GM10266 (cell line): ENCODE results near the gene MTMR11.

ENCODE experiments used
- DNase-seq: peaks from one replicate; pipeline ENCODE4 v3.0.0; 2012; ENCODE audit errors: extremely low spot score
- TF ChIP-seq, protein P1 (sequence below): IDR thresholded peaks from 2 replicates; pipeline ENCODE4 v1.5.1; 2012; ENCODE audit warnings: mild to moderate bottlenecking, low read depth; ENCODE audit not compliant: control insufficient read depth, insufficient read depth; ENCODE audit errors: missing control alignments

The MTMR11 gene

DNA sequence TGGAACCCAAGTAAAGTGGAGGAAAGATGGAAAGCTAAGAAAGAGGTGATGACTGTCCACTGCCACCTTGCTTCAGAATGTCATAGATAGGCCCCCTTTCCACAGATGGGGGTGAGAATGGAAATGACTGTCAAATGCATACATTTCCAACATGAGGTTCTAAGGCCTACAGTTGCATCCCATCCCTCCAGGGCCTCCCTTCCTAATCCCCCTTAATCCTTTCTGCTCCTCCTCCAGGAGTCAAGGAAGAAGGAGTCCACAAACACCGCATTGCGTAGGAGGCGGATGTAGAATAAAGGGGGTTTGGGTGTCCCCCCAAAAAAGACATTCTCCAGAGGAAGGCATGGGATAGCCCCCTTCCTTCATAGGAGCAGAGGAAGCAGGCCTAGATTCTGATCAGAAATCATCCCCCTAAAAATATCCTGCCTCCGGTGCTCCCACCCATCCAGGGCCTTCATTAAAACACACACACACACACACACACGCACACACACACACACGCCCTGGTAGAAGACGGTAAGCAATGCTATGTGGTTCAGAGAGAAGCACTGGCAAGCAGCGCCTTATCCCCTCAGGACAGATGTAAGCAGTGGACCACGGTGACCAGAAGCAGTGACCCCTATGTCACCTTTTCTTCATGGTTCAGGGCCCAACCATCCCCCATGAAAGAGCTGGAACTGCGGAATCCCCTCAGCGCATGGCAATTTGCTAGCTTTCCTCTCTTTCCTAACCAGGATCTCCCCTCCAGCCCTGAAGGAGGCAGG lies 21.1 kb downstream of the MTMR11 start:
- TF ChIP-seq, protein P1, sequence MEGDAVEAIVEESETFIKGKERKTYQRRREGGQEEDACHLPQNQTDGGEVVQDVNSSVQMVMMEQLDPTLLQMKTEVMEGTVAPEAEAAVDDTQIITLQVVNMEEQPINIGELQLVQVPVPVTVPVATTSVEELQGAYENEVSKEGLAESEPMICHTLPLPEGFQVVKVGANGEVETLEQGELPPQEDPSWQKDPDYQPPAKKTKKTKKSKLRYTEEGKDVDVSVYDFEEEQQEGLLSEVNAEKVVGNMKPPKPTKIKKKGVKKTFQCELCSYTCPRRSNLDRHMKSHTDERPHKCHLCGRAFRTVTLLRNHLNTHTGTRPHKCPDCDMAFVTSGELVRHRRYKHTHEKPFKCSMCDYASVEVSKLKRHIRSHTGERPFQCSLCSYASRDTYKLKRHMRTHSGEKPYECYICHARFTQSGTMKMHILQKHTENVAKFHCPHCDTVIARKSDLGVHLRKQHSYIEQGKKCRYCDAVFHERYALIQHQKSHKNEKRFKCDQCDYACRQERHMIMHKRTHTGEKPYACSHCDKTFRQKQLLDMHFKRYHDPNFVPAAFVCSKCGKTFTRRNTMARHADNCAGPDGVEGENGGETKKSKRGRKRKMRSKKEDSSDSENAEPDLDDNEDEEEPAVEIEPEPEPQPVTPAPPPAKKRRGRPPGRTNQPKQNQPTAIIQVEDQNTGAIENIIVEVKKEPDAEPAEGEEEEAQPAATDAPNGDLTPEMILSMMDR, result no peak
- no peak for DNase-seq

DNA sequence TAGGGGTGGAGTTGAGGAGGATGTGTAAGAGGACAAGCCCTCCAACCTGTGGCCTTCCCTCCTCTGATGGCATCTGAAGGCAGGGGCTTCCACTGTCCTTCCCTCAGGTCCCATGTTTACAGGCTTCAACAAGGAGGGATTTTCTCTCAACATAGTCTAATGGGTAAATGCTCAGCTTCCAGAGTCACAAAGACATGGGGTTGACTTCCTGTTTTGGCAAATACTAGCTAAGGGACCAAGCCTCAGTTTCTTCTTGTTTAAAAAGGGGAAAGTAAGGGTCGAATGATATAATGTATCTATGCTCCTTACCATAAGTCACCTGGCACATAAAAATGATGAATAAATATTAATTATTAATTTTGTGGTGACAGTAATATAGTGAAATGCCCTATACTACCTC lies 22.1 kb downstream of the MTMR11 start:
- TF ChIP-seq, protein P1, result no peak
- DNase-seq, result no peak

DNA sequence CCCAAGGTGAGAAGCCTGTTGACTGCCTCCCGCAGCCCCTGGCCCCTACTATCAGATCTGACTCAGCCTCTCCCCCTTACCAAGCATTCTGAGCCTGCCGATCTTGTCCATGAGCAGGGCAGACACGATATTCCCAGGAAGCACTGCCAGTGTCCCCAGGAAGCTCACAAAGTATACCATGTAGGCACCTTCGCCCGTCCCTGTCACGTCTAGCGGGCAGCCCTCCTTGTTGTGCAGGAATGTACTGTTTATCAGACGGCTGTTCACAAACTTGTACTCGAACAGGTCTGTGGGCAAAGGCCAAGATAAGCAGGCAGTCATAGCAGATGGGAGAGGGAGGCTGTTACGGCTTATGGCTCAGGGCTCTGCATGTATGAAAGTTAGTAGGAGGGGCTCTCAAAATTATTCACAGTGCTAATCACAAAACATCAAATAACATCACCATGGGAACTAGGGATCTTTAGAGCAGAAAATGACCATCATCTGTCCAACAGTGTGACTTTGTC lies 30.1 kb downstream of the MTMR11 start:
- no peak for DNase-seq
- TF ChIP-seq, protein P1, result no peak

DNA sequence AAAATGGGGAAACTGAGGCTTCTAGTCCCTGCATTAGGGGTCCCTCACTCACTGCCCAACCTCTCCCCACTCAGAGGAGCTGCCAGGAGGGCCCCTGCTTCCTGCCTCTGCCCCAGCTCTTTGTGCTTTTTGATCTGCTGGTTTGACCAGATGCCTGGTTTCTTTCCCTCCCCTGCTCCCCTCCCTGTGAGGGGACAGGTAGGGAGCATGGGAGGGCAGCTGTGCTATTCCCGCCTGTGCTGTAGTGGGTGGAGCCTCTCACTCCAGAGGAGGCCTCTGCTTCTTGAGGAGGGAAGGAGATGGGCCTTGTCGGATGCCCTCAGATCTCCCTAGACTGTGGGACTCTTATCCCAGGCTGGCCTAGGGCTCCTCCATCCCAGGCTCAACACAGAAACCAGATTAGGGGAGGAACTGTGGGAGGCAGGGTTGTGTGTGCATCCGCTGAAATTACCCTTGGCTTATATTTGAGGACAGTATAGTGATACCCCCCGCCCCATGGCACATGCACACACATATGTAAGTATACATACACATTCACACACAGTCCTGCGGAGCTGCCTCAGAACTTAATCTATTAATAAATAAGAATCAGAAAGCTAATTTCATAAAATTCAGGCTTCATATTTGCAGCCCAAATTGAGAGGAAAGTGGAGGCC lies 32.7 kb downstream of the MTMR11 start:
- TF ChIP-seq, protein P1, result no peak
- DNase-seq, result no peak

DNA sequence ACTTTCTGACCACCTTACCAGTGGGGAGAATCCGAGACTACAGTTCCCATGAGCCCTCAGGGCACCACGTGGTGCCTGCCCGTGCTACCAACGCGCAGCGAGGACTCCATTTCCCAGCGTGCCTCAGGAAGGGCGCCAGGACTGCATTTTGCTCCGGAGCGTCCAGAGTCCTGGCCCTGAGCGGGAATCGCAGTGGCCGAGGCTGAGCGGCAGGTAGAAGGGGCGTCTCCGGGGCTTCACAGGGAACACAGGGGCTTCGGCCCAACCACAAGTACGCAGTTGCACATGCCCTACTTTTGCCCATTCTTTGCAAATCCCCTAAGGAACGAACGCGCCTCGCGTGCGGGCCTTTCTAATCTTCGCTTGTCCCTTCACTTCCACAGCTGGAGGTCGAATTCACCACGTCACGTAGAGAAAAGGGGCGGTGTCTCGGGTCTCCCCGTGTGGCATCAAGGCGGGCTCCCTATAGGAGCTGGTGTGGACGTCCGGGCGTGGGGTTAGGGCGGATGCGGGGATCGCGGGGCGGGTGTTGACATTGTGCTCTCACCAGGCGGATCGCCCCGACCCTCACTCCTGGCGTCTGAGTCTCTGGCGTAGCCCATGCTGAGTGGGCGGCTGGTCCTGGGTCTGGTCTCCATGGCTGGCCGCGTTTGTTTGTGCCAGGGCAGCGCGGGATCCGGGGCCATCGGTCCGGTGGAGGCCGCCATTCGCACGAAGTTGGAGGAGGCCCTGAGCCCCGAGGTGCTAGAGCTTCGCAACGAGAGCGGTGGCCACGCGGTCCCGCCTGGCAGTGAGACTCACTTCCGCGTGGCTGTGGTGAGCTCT lies 37.0 kb downstream of the MTMR11 start, which contains the start of gene BOLA1:
Gene BOLA1 (plus strand): TSS at position 109 of the 825 bp plus-strand sequence. CDS start 492 bp downstream, at position 601.
- DNase-seq, result peak; percentile 93
- TF ChIP-seq, protein P1, result no peak

DNA sequence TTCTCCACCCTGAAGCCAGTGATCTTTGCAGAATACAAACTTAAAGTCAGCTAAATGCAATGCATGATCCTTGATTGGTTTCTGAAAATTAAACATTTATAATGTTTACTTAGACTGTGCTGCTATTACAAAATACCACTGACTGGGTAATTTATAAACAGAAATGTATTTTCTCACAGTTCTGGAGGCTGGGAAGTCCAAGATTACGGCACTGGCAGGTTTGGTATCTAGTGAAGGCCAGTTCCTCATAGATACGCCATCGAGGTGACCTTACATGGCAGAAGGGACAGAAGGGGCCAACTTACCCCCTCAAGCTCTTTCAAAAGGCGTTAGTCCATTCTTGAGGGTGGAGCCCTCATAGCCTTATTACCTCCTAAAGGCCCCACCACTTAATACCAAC lies 40.1 kb downstream of the MTMR11 start:
- DNase-seq, result no peak

More for the DNA sequence above, 40.1 kb downstream of the MTMR11 start:
- TF ChIP-seq, protein P1, result no peak
